Esophagus squamous epithelium (tissue), 4 donors: Measurements from ENCODE around the gene SPSB1.

Experiments used
- CTCF ChIP-seq, 6 experiments: fragments of 450-650 bp in 4 of 6; fragments of 200-600 bp in 2 of 6; sonication (generic) in 2 of 6; IDR thresholded peaks; one replicate each; pipeline ENCODE4 v1.5.1; 2016 to 2019; ENCODE audit warnings: antibody characterized with exemption in 6 of 6, mild to moderate bottlenecking in 4 of 6, moderate library complexity in 4 of 6
- POLR2A ChIP-seq, 4 donors: fragments of 450-650 bp; IDR thresholded peaks; one replicate each; pipeline ENCODE4 v1.6.1; 2017; ENCODE audit warnings: antibody characterized with exemption in 4 of 4, mild to moderate bottlenecking in 4 of 4, moderate library complexity in 3 of 4

- peak; percentile 89 to 99 (median 99) for TF ChIP-seq CTCF (IDR thresholded peaks at IDR 0.05)
- no peak for TF ChIP-seq POLR2A (IDR thresholded peaks at IDR 0.05)
Observed at GRCh38 chr1:9289090-9289534, 3.6 kb upstream of the SPSB1 start.
